GM12892 (cell line): ENCODE results near the gene PTGFR.

Experiments
- DNase-seq: peaks from one replicate; pipeline ENCODE4 v3.0.0; 2011; ENCODE audit not compliant: insufficient read length
- FAIRE-seq: peaks from 2 replicates; lab custom pipeline; 2011; peaks lifted over from hg19 to GRCh38; lab: Jason Lieb, UNC
- POLR2A ChIP-seq: IDR thresholded peaks from 2 replicates; pipeline ENCODE4 v1.6.1; 2011; ENCODE audit warnings: low read depth, low read length, control low read depth
- POLR2AphosphoS5 ChIP-seq: IDR thresholded peaks from 2 replicates; pipeline ENCODE4 v1.6.1; 2011; ENCODE audit warnings: low read depth, low read length, control low read depth
- TAF1 ChIP-seq: IDR thresholded peaks from 2 replicates; pipeline ENCODE4 v1.6.1; 2011; ENCODE audit warnings: low read depth, mild to moderate bottlenecking, control low read depth, low read length, borderline replicate concordance

PTGFR gene

DNA sequence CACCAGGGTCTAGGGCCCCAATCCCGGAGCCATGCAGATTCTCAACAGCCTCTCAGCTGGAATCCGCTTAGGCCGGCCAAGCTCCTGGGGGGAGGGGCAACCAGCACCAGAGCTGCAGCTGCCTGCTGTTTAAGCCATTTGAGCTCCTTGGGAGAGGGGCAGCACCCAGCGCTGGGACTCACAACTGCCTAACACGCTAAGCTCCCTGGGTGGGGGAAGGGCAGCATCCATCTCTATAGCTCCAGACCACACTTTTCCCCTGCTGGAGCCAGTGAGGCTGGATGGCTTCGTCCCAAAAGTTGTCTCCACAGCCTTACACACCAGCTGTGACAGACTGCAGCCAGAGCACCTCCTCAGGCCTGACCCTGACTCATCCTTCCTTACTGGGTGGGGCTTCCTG is 6.9 kb upstream of the PTGFR start:
- DNase-seq: no peak
- FAIRE-seq: no peak
- TF ChIP-seq TAF1 (no peak), POLR2A (no peak), POLR2AphosphoS5 (no peak)

- no peak for FAIRE-seq
- DNase-seq: no peak
- TF ChIP-seq POLR2A (no peak), TAF1 (no peak), POLR2AphosphoS5 (no peak)
These were observed 787 bp downstream of the PTGFR start for GRCh38 chr1:78491451-78492071.

GRCh38 chr1:78492386-78492950 is 1.7 kb downstream of the PTGFR start:
- no peak for FAIRE-seq
- TF ChIP-seq TAF1: no peak
- TF ChIP-seq POLR2A: no peak
- no peak for TF ChIP-seq POLR2AphosphoS5
- no peak for DNase-seq

GRCh38 chr1:78493451-78493850 is 2.7 kb downstream of the PTGFR start:
- TF ChIP-seq POLR2AphosphoS5: no peak
- no peak for TF ChIP-seq TAF1
- TF ChIP-seq POLR2A: no peak
- FAIRE-seq (no peak), DNase-seq (no peak)

DNA sequence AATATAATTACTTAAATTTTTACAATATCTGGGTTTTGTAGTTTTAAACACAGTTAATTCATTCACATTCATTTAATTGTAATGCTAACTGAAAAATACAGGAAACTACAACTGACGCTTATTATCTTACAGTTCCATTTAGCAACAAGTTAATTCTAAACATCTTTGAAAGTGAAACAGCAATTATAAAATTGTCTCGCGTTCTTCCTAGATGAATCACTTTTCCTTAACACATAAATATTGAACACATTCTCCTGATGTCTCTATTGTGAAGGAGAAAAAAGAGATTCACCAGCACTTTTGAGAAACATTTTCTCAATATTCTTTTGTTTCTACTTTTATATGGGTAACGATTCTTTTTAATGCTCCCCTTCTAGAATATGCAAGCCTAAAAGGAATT is 6.4 kb downstream of the PTGFR start:
- FAIRE-seq: no peak

GRCh38 chr1:78500529-78500928 is 9.8 kb downstream of the PTGFR start:
- TF ChIP-seq POLR2A (no peak), POLR2AphosphoS5 (no peak), TAF1 (no peak)
- FAIRE-seq: no peak

More for the DNA sequence above, 6.4 kb downstream of the PTGFR start:
- TF ChIP-seq POLR2AphosphoS5 (no peak), POLR2A (no peak), TAF1 (no peak)
- no peak for DNase-seq

GRCh38 chr1:78501203-78501602 is 10.4 kb downstream of the PTGFR start:
- TF ChIP-seq TAF1: no peak
- TF ChIP-seq POLR2A: no peak
- TF ChIP-seq POLR2AphosphoS5: no peak
- FAIRE-seq (no peak), DNase-seq (no peak)

More at GRCh38 chr1:78500529-78500928, 9.8 kb downstream of the PTGFR start:
- DNase-seq: no peak

DNA sequence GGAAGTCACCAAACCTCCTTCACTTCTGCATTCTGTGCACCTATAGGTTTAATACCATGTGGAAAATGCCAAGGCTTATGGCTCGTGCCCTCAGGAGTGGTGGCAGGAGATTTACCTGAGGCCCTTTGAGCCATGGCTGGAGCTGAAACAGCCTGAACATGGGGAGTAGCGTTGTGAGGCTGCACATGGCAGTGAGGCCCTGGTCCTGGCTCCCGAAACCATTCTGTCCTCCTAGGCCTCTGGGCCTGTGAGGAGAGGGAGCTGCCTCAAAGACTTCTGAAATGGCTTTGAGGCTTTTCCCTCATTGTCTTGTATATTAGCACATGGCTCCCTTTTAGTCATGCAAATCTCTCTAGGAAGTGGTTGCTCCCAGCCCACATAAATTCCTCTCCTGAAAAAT is 20.6 kb downstream of the PTGFR start:
- no peak for FAIRE-seq
- TF ChIP-seq POLR2A (no peak), POLR2AphosphoS5 (no peak), TAF1 (no peak)

GRCh38 chr1:78516716-78517115 is 25.9 kb downstream of the PTGFR start:
- no peak for DNase-seq
- TF ChIP-seq POLR2AphosphoS5: no peak
- TF ChIP-seq POLR2A: no peak
- no peak for TF ChIP-seq TAF1
- no peak for FAIRE-seq

More for the DNA sequence above, 20.6 kb downstream of the PTGFR start:
- DNase-seq: no peak

GRCh38 chr1:78519446-78519845 is 28.7 kb downstream of the PTGFR start:
- TF ChIP-seq TAF1 (no peak), POLR2AphosphoS5 (no peak), POLR2A (no peak)
- DNase-seq: no peak
- no peak for FAIRE-seq

DNA sequence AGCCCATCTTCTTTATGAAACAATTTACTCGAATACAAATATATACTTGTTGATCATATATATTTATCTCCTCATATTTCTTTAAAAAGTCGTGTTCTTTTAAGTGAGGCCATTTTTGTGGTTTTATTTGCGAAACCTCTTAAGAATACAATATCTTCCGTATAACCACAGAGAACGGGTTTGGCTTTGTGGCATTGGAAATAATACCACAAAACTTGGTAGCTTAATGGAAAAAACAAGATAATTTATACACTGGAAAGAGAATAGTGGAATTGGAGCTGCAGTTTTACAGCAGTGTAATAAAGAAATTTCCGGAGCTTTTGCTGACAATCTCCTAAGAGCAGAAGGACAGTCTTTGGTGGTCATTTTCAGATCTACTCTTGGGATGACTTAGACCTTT is 29.4 kb downstream of the PTGFR start:
- FAIRE-seq: no peak
- TF ChIP-seq POLR2A (no peak), POLR2AphosphoS5 (no peak), TAF1 (no peak)
- DNase-seq: no peak

- no peak for TF ChIP-seq TAF1
- no peak for TF ChIP-seq POLR2A
- TF ChIP-seq POLR2AphosphoS5: no peak
- DNase-seq (no peak), FAIRE-seq (no peak)
These were observed 30.1 kb downstream of the PTGFR start for GRCh38 chr1:78520843-78521242.
